Activated CD8-positive, alpha-beta memory T cell treated with anti-CD3 and anti-CD28 coated beads for 48 hours (primary cell): ENCODE data around the gene ABHD11.
"Not testable (repeated sequence)": the region's sequence is repeated elsewhere in the genome, so short reads cannot be mapped to it uniquely, and the experiment has no call there.

Source experiments
- DNase-seq, 3 experiments: peaks; one replicate each; pipeline ENCODE4 v3.0.0-alpha.2; 2020; ENCODE audit warnings: low read depth in 2 of 3, low spot score in 2 of 3

Gene ABHD11

GRCh38 chr7:73746378-73746777 is 7.8 kb upstream of the ABHD11 start:
- DNase-seq = no peak

DNA sequence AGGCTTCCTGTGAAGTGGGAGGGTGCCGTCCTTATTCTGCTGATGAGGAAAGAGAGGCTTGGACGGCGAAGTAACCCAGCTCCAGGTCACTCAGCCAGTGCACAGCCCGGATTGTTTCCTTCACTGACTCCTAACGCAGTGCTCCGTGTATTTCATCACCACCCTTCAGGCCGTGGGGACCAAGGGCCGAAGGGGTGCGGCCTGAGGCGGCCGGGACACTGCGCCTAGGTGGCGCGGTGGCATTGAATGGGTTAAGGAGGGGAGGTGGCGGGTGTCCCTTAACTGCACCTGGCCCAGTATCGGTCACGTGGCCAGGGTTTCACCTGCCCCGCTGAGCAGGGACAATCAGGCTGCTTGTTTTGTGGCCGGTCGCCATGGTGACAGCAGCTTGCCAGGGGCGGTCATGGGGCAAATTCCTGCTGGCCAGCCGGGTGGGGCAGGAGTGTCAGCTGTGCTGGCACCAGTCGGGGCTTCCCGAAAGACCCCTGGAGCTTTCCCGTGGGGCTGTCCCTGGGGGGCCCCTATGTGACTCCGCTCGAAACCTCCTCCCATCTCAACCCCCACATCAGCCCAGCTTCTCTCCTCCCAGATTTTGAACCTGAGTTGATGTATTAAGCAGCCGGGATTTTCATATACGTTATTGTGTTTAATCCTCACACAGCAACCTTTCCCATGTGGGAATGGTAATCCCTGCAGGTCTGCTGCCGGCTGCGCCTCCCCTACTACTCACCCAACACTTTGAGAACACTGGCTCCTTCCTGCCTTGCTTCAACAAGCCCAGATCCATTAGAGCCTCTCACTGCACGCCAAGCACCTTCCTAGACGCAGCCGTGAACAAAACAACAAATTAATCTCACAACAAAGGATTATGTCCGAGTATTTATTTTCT is 4.4 kb upstream of the ABHD11 start:
- no peak for DNase-seq

DNA sequence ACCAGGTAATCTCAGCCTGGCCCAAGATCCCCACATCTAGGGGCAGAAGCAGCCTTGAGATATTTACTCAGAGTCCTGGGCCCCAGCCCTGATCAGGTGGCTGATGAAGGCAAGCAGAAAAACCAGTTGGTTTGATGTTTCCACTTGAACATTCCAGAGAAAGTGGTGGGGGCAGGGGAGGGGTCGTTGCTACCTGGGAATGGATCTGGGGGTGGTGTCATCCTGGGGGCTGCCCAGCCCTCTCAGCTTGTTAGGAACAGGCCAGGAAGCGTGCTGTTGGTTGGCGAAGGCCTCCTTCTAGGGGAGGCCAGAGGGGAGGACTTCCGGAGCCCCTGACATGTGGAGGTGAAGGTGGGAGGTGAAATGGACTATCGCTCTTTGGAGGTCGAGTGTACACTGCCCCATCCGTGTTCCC is 3.7 kb upstream of the ABHD11 start:
- DNase-seq = no peak

DNA sequence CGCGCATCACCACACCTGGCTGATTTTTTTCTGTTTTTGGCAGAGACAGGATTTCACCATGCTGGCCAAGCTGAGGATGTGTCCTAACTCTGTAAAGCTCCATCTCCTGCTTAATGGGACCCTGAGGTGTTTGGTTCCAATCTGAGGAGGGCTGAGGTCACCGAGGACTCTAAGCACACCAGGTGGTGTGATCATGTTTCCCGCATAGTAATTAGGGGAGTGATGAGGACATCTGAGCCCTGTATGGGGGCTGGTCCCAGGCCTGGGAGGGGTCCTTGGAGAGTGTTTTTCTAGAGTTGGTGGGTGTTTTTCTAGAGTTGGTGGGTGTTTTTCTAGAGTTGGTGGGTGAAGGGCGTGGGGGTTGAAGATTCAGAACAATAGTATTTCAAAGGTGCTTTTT is 3.0 kb upstream of the ABHD11 start:
- DNase-seq = no peak

DNA sequence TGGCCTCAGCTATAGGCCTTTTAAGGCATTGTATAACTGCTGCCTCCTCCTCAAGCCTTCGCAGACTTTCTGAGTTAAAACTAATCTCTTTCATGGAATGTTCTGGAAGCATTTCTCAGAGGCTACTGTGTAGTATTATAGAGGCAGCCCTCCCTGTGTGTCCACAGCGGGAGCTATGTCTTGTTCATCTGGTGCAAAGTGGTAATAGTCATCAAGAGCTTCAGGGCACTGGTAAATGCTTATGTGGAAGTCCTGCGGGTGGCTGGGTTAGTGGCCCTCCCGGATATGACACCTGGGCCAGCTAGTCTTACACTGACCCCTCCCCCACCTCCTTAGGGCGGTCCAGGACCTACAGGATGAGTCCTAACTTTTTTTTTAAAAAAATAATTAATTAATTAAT is 2.2 kb upstream of the ABHD11 start:
- no peak for DNase-seq

GRCh38 chr7:73740212-73740611 is 1.6 kb upstream of the ABHD11 start:
- no peak for DNase-seq

GRCh38 chr7:73739387-73739767 is 775 bp upstream of the ABHD11 start:
- no peak for DNase-seq

GRCh38 chr7:73738220-73738611 is 386 bp downstream of the ABHD11 start:
- DNase-seq = peak in 2 of 3 experiments; percentile 51 to 62

DNA sequence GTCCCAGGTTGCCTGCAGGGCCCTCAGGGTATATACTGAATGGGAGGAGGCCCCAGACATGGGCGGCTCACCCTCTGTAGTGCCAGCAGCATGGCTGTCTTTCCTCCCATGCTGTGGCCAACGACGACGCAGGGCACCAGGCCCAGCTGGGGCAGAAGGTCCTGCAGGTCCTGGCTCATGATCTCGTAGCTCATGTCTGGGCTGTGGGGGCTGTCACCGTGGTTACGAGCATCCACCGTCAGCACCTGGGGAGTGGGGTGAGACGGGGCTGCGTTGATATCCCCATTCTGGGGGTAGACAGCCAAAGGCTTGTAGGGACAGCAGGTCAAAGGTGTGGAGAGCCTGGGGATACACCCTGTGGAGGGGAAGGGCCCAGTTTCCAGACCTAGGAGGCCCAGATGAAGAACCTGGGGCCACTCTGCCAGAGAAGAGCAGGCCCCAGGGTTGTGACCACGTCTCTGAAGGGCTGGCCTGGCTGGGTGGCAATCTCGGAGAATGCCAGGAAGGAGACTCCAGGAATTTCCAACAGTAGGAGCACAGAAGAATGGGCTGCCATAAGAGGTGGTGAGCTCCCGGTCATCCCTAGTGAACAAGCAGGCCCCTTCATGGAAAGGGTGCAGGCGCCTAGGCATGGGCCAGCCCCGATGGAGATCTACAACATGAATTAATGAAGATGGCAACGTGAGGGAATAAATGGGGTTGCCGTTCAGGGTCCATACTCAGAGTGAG is 947 bp downstream of the ABHD11 start:
- DNase-seq = no peak

DNA sequence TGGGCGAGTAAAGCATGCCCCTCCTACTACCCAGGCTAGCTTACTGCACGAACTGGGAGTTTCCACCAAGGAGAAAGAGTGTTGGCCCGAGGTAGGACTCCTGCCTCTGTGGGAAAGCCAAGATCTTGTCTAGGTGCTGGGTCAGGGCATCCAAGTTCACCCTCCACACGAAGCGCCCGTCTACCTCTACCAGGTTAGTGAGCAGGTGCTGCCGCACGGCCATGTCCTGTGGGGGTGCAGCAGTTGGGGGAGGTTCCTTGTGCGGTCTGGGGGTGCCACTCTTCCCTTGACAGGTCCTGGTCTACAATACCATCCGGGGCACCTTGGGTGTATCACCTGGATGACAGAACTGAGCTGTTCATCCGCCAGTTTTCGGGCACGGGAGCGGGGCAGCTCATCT is 1.7 kb downstream of the ABHD11 start:
- DNase-seq = no peak

- no peak for DNase-seq
Observed at GRCh38 chr7:73735528-73735905, 3.1 kb downstream of the ABHD11 start.

- DNase-seq = peak; percentile 49 to 62 (median 56)
Observed at GRCh38 chr7:73734619-73735527, 3.7 kb downstream of the ABHD11 start.

- DNase-seq = no peak
Observed at GRCh38 chr7:73732397-73732796, 6.2 kb downstream of the ABHD11 start.

DNA sequence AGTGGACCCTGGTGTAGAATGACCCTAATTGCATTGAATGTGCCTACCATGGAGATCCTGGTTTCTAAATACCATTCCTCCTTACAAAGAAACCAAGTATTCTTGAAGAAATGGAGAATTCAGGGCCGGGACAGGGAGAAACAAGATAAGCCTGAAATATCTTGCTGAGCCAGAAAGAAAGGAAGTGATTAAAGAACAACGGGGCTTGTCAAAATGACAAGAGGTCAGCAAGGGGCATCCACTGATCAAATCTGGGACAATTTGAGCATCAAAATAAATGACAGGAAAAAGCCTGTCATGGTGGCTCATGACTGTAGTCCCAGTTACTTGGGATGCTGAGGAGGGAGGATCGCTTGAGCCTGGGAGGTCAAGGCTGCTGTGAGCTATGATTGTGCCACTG is 8.1 kb downstream of the ABHD11 start:
- no peak for DNase-seq

- no peak for DNase-seq
Observed at GRCh38 chr7:73728551-73728950, 10.1 kb downstream of the ABHD11 start.

GRCh38 chr7:73727952-73728351 is 10.7 kb downstream of the ABHD11 start:
- DNase-seq = no peak

DNA sequence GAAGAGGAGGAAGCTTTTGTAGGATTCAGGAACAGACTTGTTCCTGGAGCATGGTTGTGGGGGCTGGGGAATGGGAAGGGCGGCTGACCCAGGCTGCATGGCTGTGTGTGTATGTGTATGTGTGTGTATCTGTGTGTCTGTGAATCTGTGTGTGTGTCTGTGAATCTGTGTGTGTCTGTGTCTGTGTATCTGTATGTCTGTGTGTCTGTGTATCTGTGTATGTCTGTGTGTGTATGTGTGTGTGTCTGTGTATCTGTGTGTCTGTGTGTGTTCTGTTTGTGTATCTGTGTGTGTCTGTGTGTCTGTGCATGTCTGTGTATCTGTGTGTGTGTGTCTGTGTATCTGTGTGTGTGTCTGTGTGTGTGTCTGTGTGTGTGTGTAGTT is 12.5 kb downstream of the ABHD11 start:
- no peak for DNase-seq

DNA sequence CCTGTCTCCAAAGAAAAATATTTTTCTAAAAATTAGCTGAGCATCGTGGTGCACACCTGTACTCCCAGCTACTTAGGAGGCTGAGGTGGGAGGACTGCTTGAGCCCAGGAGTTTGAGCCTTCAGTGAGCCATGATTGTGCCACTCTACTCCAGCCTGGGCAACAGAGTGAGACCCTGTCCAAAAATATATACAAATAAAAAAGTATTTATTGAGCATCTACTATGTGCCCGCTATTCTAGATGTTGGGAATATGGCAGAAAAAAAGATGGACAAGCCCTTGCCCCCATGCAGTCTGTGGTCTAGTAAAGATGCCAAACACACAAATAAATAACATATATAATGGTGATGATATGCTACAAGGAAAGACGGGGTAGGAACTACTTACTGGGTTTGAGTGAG is 14.8 kb downstream of the ABHD11 start:
- DNase-seq = no peak

DNA sequence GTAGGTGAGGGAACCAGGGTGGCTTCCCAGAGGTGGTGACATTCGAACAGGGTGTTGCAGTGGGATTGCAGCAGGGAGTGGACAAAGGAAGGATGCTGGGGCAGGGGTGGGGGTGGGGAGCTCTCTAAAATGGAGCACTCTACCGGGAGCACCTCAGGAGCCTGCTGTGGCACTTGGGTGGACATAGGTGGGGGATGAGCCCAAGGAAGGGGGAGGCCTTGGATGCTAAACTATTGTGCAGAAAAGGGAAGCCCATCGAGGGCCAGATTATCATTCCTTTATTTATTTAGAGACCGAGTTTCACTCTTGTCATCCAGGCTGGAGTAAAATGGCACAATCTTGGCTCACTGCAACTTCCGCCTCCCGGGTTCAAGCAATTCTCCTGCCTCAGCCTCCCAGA is 15.8 kb downstream of the ABHD11 start:
- no peak for DNase-seq

- DNase-seq = not testable (repeated sequence)
Observed at GRCh38 chr7:73722182-73722581, 16.4 kb downstream of the ABHD11 start.

DNA sequence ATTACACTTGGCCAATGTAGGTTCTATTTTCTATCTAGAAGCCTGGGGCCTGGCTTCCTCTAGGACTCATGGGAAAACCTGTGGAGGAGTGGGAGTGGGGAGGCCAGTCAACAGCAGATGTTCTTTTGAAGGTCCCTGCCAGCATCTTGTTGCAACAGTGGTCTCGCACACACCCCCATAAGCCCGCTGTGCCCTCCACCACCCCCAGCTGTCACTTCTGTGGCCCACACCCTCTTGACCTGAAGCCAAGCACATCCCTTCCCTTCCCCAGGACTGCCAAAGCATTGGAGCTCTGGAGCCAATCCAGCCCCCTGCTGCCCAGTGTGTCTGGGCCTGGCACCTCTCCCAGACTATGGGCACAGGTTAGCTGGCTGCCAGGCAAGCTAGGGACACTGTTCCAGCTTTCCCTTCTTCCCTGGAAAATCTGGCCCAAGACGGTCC is 17.2 kb downstream of the ABHD11 start:
- no peak for DNase-seq
